GM12878 (cell line): Measurements from ENCODE around the gene MAST1. TPM values are rescaled to one million over a fixed set of nuclear protein-coding genes. Genes with fewer than 3 reads are reported as not detected.

Source experiments
- ATAC-seq: fragments of 200-7000 bp; cut with Tn5 transposase; 3 replicates; pipeline ENCODE4 v1.9.1; 2020; ENCODE audit warnings: mild to moderate bottlenecking, moderate library complexity
- BruUV-seq: library from RNA; stranded (reverse); fragments of 400-500 nt; replicated peaks from 2 replicates; lab custom pipeline; 2021; lab: Mats Ljungman, UMichigan
- CTCF ChIA-PET: fragments of 300-600 bp; sonication (Branson Sonifier 250); formaldehyde crosslinking; extraction: SDS; loops from one replicate; lab custom pipeline; 2021; ENCODE audit warnings: inconsistent platforms; lab: Yijun Ruan, JAX
- POLR2A ChIA-PET: fragments of 350-600 bp; formaldehyde crosslinking; extraction: SDS; loops from one replicate; lab custom pipeline; 2021; ENCODE audit warnings: inconsistent platforms; lab: Charles Lee
- RAD21 ChIA-PET: fragments of 300-600 bp; sonication (Branson Sonifier 250); formaldehyde crosslinking; loops from one replicate; lab custom pipeline; 2023; ENCODE audit warnings: antibody characterized with exemption; ENCODE audit not compliant: unreplicated experiment; lab: Charles Lee
- SMC1A ChIA-PET: fragments of 300-600 bp; sonication (Branson Sonifier 250); formaldehyde crosslinking; loops from one replicate; lab custom pipeline; 2023; ENCODE audit not compliant: unreplicated experiment, uncharacterized antibody; lab: Charles Lee
- DNase-seq: peaks from one replicate; pipeline ENCODE4 v3.0.0-alpha.2; 2011; ENCODE audit warnings: low read depth, low spot score
- FAIRE-seq: peaks from 3 replicates; lab custom pipeline; 2011; peaks lifted over from hg19 to GRCh38; lab: Jason Lieb, UNC
- H2AFZ ChIP-seq: 2 replicates; pipeline ENCODE4 v1.6.0; 2011; ENCODE audit warnings: low read depth, low read length, control low read depth; ENCODE audit not compliant: control insufficient read depth
- H3K27ac ChIP-seq: 2 replicates; pipeline ENCODE4 v1.5.1; 2011; ENCODE audit warnings: control low read depth; ENCODE audit not compliant: control insufficient read depth, insufficient read depth
- H3K27me3 ChIP-seq, 2 experiments: replicated peaks in 1 of 2; 2 replicates each; pipeline versions ENCODE4 v1.6.0 to v1.6.1; 2011; ENCODE audit warnings: low read length in 1 of 2; ENCODE audit not compliant: control insufficient read depth in 2 of 2, insufficient read depth in 2 of 2
- H3K36me3 ChIP-seq, 2 experiments: 2 replicates each; pipeline ENCODE4 v1.5.1; 2011; ENCODE audit warnings: low read length in 1 of 2; ENCODE audit not compliant: control insufficient read depth in 2 of 2, insufficient read depth in 2 of 2
- H3K4me1 ChIP-seq: 2 replicates; pipeline ENCODE4 v1.6.1; 2011; ENCODE audit warnings: mild to moderate bottlenecking, low read length, moderate library complexity, mixed read lengths; ENCODE audit not compliant: control insufficient read depth, insufficient read depth
- H3K4me2 ChIP-seq: 2 replicates; pipeline ENCODE4 v1.6.0; 2011; ENCODE audit warnings: control low read depth; ENCODE audit not compliant: control insufficient read depth, insufficient read depth
- H3K4me3 ChIP-seq: fragments of 200-600 bp; sonication (generic); 2 replicates; pipeline ENCODE4 v1.5.1; 2016
- H3K79me2 ChIP-seq: 2 replicates; pipeline ENCODE4 v1.6.0; 2011; ENCODE audit warnings: low read length; ENCODE audit not compliant: control insufficient read depth, insufficient read depth
- H3K9ac ChIP-seq: 2 replicates; pipeline ENCODE4 v1.8.0; 2011; ENCODE audit warnings: low read length, control low read depth, mixed read lengths; ENCODE audit not compliant: control insufficient read depth, insufficient read depth
- H3K9me3 ChIP-seq: replicated peaks from 3 replicates; pipeline ENCODE4 v1.5.1; 2011; ENCODE audit warnings: mild to moderate bottlenecking, low read length; ENCODE audit not compliant: control insufficient read depth, insufficient read depth
- H4K20me1 ChIP-seq: 2 replicates; pipeline ENCODE4 v1.6.0; 2011; ENCODE audit not compliant: control insufficient read depth, insufficient read depth
- ATF2 ChIP-seq: IDR thresholded peaks from 2 replicates; pipeline ENCODE4 v1.6.1; 2012; ENCODE audit warnings: low read length, inconsistent platforms
- CREB1 ChIP-seq: IDR thresholded peaks from 2 replicates; pipeline ENCODE4 v1.6.1; 2012; ENCODE audit warnings: low read depth, mild to moderate bottlenecking, inconsistent platforms
- EED ChIP-seq: sonication (generic); IDR thresholded peaks from 2 replicates; pipeline ENCODE4 v1.6.1; 2016; ENCODE audit warnings: antibody characterized with exemption, low read depth
- FOXM1 ChIP-seq: IDR thresholded peaks from 2 replicates; pipeline ENCODE4 v1.6.1; 2012; ENCODE audit warnings: low read depth, mild to moderate bottlenecking, inconsistent platforms, low read length, moderate library complexity
- IKZF2 ChIP-seq, 2 experiments: fragments of 450-650 bp; IDR thresholded peaks; 2 replicates each; pipeline ENCODE4 v1.6.1; 2017; ENCODE audit warnings: mild to moderate bottlenecking in 2 of 2, moderate library complexity in 2 of 2
- JUND ChIP-seq: IDR thresholded peaks from 2 replicates; pipeline ENCODE4 v1.6.1; 2012; ENCODE audit warnings: low read depth, mild to moderate bottlenecking, low read length, improper control_type of control experiment, moderate library complexity
- PAX8 ChIP-seq: fragments of 450-650 bp; IDR thresholded peaks from 2 replicates; pipeline ENCODE4 v1.6.1; 2017; ENCODE audit warnings: mild to moderate bottlenecking, moderate library complexity
- POLR2A ChIP-seq: IDR thresholded peaks from 2 replicates; pipeline ENCODE4 v1.6.1; 2011; ENCODE audit warnings: low read depth, mild to moderate bottlenecking, low read length
- RCOR1 ChIP-seq: conservative IDR thresholded peaks from 2 replicates; pipeline ENCODE4 v1.6.1; 2012; ENCODE audit warnings: low read depth, low read length, improper control_type of control experiment
- RFX5 ChIP-seq: IDR thresholded peaks from 2 replicates; pipeline ENCODE4 v1.6.1; 2011; ENCODE audit warnings: low read depth, low read length, improper control_type of control experiment
- SIN3A ChIP-seq: IDR thresholded peaks from 2 replicates; pipeline ENCODE4 v1.6.1; 2012; ENCODE audit warnings: low read depth, low read length, improper control_type of control experiment
- SPI1 ChIP-seq: IDR thresholded peaks from 2 replicates; pipeline ENCODE4 v1.6.1; 2011; ENCODE audit warnings: low read depth, mild to moderate bottlenecking, low read length, moderate library complexity, borderline replicate concordance; ENCODE audit not compliant: insufficient read depth
- TAF1 ChIP-seq: IDR thresholded peaks from 2 replicates; pipeline ENCODE4 v1.6.1; 2011; ENCODE audit warnings: mild to moderate bottlenecking, low read depth, low read length, borderline replicate concordance
- USF2 ChIP-seq: IDR thresholded peaks from 2 replicates; pipeline ENCODE4 v1.6.1; 2011; ENCODE audit warnings: low read depth, low read length, improper control_type of control experiment, borderline replicate concordance
- YY1 ChIP-seq: IDR thresholded peaks from 2 replicates; pipeline ENCODE4 v1.6.1; 2011; ENCODE audit warnings: low read depth, mild to moderate bottlenecking, low read length
- ZBTB33 ChIP-seq: fragments of 450-650 bp; IDR thresholded peaks from 2 replicates; pipeline ENCODE4 v1.6.1; 2017; ENCODE audit warnings: mild to moderate bottlenecking
- WGBS: methylation state at CpG from one replicate; pipeline ENCODE4 v1.1.6; 2016; ENCODE audit warnings: low lambda C conversion rate; ENCODE audit not compliant: insufficient replicate concordance, insufficient coverage; ENCODE audit errors: missing lambda C conversion rate; 5-methylcytosine and 5-hydroxymethylcytosine counted together
- in situ Hi-C: fragments of 300-500 bp; cut with MboI; formaldehyde crosslinking; loops from 9 replicates; pipeline ENCODE4 v1.14.3; 2018; ENCODE audit warnings: mixed read lengths
- intact Hi-C: fragments of 100-400 bp; cut with micrococcal nuclease; formaldehyde crosslinking; loops from one replicate; pipeline ENCODE4 v1.14.2; 2022; ENCODE audit not compliant: unreplicated experiment
- polyA plus RNA-seq, 11 experiments: library from polyadenylated mRNA; depleted of rRNA in 4 of 11; unstranded in 6 of 11; stranded (reverse) in 5 of 11; fragments of >200 nt; fragmentation: Nextera tagmentation in 4 of 11; fragmentation: Illumina TruSeq in 1 of 11; extraction: Ambion mirVana in 4 of 11; extraction: Trizol in 1 of 11; gene quantifications; 1 replicate in 1 of 11; 2 replicates in 10 of 11; pipeline versions ENCODE4 v1.2.1 to v1.2.3, GENCODE V29; 2011 to 2016; ENCODE audit warnings: inconsistent platforms in 2 of 11, missing spikeins in 2 of 11, low read depth in 1 of 11
- total RNA-seq, 4 experiments: library from RNA; depleted of rRNA in 3 of 4; stranded (reverse); fragments of >200 nt in 3 of 4; fragmentation: Illumina TruSeq in 1 of 4; extraction: Trizol in 1 of 4; gene quantifications; 2 replicates each; pipeline versions ENCODE4 v1.2.1 to v1.2.3, GENCODE V29; 2013 to 2021

The MAST1 gene
- total and polyA plus RNA-seq, 10 of the 15 experiments (the other 5 are each of a cell fraction or from before 2014, with no cell fraction given): 0.08 to 0.79 (median 0.44) TPM; not detected in 1

GRCh38 chr19:12884627-12884925, 46.3 kb downstream of the MAST1 start (continued):
- TF ChIP-seq ZBTB33 (no peak), JUND (no peak), EED (no peak), PAX8 (no peak), SIN3A (no peak), USF2 (no peak), CREB1 (no peak)

GRCh38 chr19:12884926-12885748, 46.8 kb downstream of the MAST1 start:
- Histone ChIP-seq H4K20me1 (no peaks in the 10 kb centered on the region), H3K79me2 (peaks cover 4% of the 10 kb centered on the region; the same call in 1 of the 2 replicates), H3K4me1 (peaks cover 15% of the 10 kb centered on the region), H3K27ac (no peak overlapping the region), H3K4me3 (peak overlapping the region; percentile 69), H3K4me2 (peak overlapping the region; percentile 75), H3K9me3 (peaks cover 7% of the 10 kb centered on the region), H3K36me3 (no peaks in the 10 kb centered on the region), H3K27me3 (no peaks in the 10 kb centered on the region; a peak in 1 of 4 replicates), H3K9ac (0 out of 2 replicates have a peak overlapping the region, but pooled peaks have one; percentile 25), H2AFZ (peak overlapping the region; percentile 91)
- SMC1A ChIA-PET: interaction anchor here (0.8 to 3.2 kb wide), 5 partner anchors 48 to 93 kb away, joined by 3 to 29 read pairs (median 5); partner anchors contain the start of gene FARSA
- POLR2A ChIA-PET: interaction anchor here (0.6 to 2.1 kb wide), 5 partner anchors 14 to 83 kb away, joined by 4 to 11 read pairs (median 4); no protein-coding TSS in a partner anchor
- RAD21 ChIA-PET: interaction anchor here (0.7 to 1.9 kb wide), 9 partner anchors 14 to 209 kb away, joined by 3 to 31 read pairs (median 3); partner anchors contain the start of gene FARSA
- no TSS peak for BruUV-seq
- DNase-seq: peak; percentile 57
- in situ Hi-C loops (loop anchor here (10.0 kb wide), 1 partner anchor 210 kb away; no protein-coding TSS in a partner anchor), intact Hi-C loops (loop anchor here (1.0 kb wide), 2 partner anchors 53 to 80 kb away; partner anchors contain the start of gene CALR)
- 4% methylated on average over 65 of the region's 73 CpGs for WGBS
- peak; percentile 72 for ATAC-seq
- CTCF ChIA-PET: interaction anchor here (0.6 to 13.2 kb wide), 19 partner anchors 9 to 176 kb away, joined by 3 to 182 read pairs (median 4); partner anchors contain the start of gene FARSA
- peak; percentile 13 for FAIRE-seq
- TF ChIP-seq TAF1: no peak
- TF ChIP-seq ATF2: no peak
- TF ChIP-seq IKZF2 (IDR thresholded peaks at IDR 0.05): no peak
- TF ChIP-seq POLR2A: peak; percentile 59
- TF ChIP-seq EED: 0 out of 2 replicates have a peak, but pooled peaks have one; percentile 29
- TF ChIP-seq RFX5: no peak
- TF ChIP-seq YY1: peak; percentile 44; the same call in 1 of the 2 replicates
- TF ChIP-seq RCOR1: no peak
- no peak for TF ChIP-seq FOXM1
- no peak for TF ChIP-seq SPI1
- TF ChIP-seq JUND: no peak
